ENCODE data around the gene JAKMIP1.

GRCh38 chr4:6011686-6012085 lies 188.7 kb downstream of the JAKMIP1 start:
- TF ChIP-seq CTCF (IDR thresholded peaks at IDR 0.05) (no peak), POLR2A (IDR thresholded peaks at IDR 0.05) (no peak)

Data from esophagus squamous epithelium (tissue), 4 donors.